Measurements from ENCODE around the gene NCOA1. TPM values are rescaled to one million over a fixed set of nuclear protein-coding genes. Genes with fewer than 3 reads are reported as not detected.
"Not testable (repeated sequence)": the region's sequence is repeated elsewhere in the genome, so short reads cannot be mapped to it uniquely, and the experiment has no call there.

NCOA1 gene
- total and polyA plus RNA-seq, 7 experiments from 2014 or later = 13.2 to 72.8 (median 43.0) TPM

GRCh38 chr2:24678066-24678465 is 187.0 kb downstream of the NCOA1 start:
- intact Hi-C loops (cut with micrococcal nuclease); DNase-seq; H3K4me1 Mint-ChIP-seq; H3K4me3 ChIP-seq (ENCODE audit: low read length); H3K9me3 Mint-ChIP-seq; H3K27ac Mint-ChIP-seq; H3K4me3 Mint-ChIP-seq; H3K27me3 Mint-ChIP-seq; ATAC-seq; CTCF ChIA-PET; H3K27ac ChIP-seq (ENCODE audit: low read depth, low read length); H3K4me1 ChIP-seq (ENCODE audit: control insufficient read depth in 2 of 2, insufficient read depth in 2 of 2, low read length in 2 of 2); H3K9me3 ChIP-seq (ENCODE audit: control insufficient read depth in 2 of 3, low read length in 3 of 3); H3K36me3 ChIP-seq (ENCODE audit: control insufficient read depth in 2 of 3, insufficient read depth in 3 of 3, low read length in 3 of 3); POLR2A ChIA-PET; H3K27me3 ChIP-seq (ENCODE audit: control insufficient read depth in 2 of 2, insufficient read depth in 2 of 2, low read length in 2 of 2): not testable (repeated sequence)
- H3K36me3 Mint-ChIP-seq = peaks cover 9 to 59% (median 44%) of the 10 kb centered on the region in 5 donors

- CTCF ChIA-PET = no interaction called here
- intact Hi-C loops (cut with micrococcal nuclease) = no loop called here
- Mint-ChIP-seq H3K36me3 (peaks cover 5 to 62% (median 36%) of the 10 kb centered on the region in 5 donors), H3K4me3 (no peak overlapping the region), H3K27ac (no peak overlapping the region), H3K9me3 (peaks cover 0 to 3% (median 0%) of the 10 kb centered on the region in 11 donors), H3K4me1 (peaks cover 0 to 6% (median 0%) of the 10 kb centered on the region in 7 donors), H3K27me3 (no peaks in the 10 kb centered on the region)
- no peak overlapping the region for H3K27ac ChIP-seq (ENCODE audit: low read depth, low read length)
- POLR2A ChIA-PET = interaction anchor here (0.6 kb wide), 1 partner anchor 66 kb away, joined by 3 read pairs; no protein-coding TSS in a partner anchor
- no peak overlapping the region for H3K4me3 ChIP-seq (ENCODE audit: low read length)
- no peaks in the 10 kb centered on the region for H3K9me3 ChIP-seq (ENCODE audit: control insufficient read depth in 2 of 3, low read length in 3 of 3)
- H3K36me3 ChIP-seq (ENCODE audit: control insufficient read depth in 2 of 3, insufficient read depth in 3 of 3, low read length in 3 of 3) = peaks cover 0 to 4% (median 0%) of the 10 kb centered on the region in 3 experiments
- no peaks in the 10 kb centered on the region for H3K4me1 ChIP-seq (ENCODE audit: control insufficient read depth in 2 of 2, insufficient read depth in 2 of 2, low read length in 2 of 2)
- no peak for ATAC-seq
- H3K27me3 ChIP-seq (ENCODE audit: control insufficient read depth in 2 of 2, insufficient read depth in 2 of 2, low read length in 2 of 2) = no peaks in the 10 kb centered on the region
- DNase-seq = no peak
These were observed 189.1 kb downstream of the NCOA1 start for GRCh38 chr2:24680196-24680595.

GRCh38 chr2:24682304-24682703 is 191.2 kb downstream of the NCOA1 start:
- H3K36me3 Mint-ChIP-seq = peaks cover 5 to 61% (median 36%) of the 10 kb centered on the region in 5 donors
- no peak for DNase-seq

GRCh38 chr2:24683408-24683807 is 192.4 kb downstream of the NCOA1 start:
- Histone ChIP-seq H3K27ac (ENCODE audit: low read depth, low read length) (no peak overlapping the region), H3K36me3 (ENCODE audit: control insufficient read depth in 2 of 3, insufficient read depth in 3 of 3, low read length in 3 of 3) (peaks cover 0 to 4% (median 0%) of the 10 kb centered on the region in 3 experiments), H3K4me3 (ENCODE audit: low read length) (no peak overlapping the region), H3K4me1 (ENCODE audit: control insufficient read depth in 2 of 2, insufficient read depth in 2 of 2, low read length in 2 of 2) (no peaks in the 10 kb centered on the region), H3K9me3 (ENCODE audit: control insufficient read depth in 2 of 3, low read length in 3 of 3) (no peaks in the 10 kb centered on the region), H3K27me3 (ENCODE audit: control insufficient read depth in 2 of 2, insufficient read depth in 2 of 2, low read length in 2 of 2) (no peaks in the 10 kb centered on the region)
- DNase-seq (no peak), ATAC-seq (no peak)
- H3K9me3 Mint-ChIP-seq = no peaks in the 10 kb centered on the region
- H3K4me3 Mint-ChIP-seq = no peak overlapping the region
- intact Hi-C loops (cut with micrococcal nuclease) = no loop called here
- H3K27me3 Mint-ChIP-seq = no peaks in the 10 kb centered on the region
- H3K27ac Mint-ChIP-seq = peak overlapping the region in 1 of 9 donors; percentile 17
- H3K36me3 Mint-ChIP-seq = peaks cover 8 to 61% (median 37%) of the 10 kb centered on the region in 5 donors
- POLR2A ChIA-PET = no interaction called here
- CTCF ChIA-PET = interaction anchor here (0.6 kb wide), 1 partner anchor 20 kb away, joined by 3 read pairs; no protein-coding TSS in a partner anchor
- peaks cover 0 to 7% (median 5%) of the 10 kb centered on the region in 7 donors for H3K4me1 Mint-ChIP-seq

More at GRCh38 chr2:24682304-24682703, 191.2 kb downstream of the NCOA1 start:
- ChIA-PET POLR2A (no interaction called here), CTCF (no interaction called here)
- no peak for ATAC-seq
- Histone ChIP-seq H3K4me1 (ENCODE audit: control insufficient read depth in 2 of 2, insufficient read depth in 2 of 2, low read length in 2 of 2) (no peaks in the 10 kb centered on the region), H3K27ac (ENCODE audit: low read depth, low read length) (no peak overlapping the region), H3K27me3 (ENCODE audit: control insufficient read depth in 2 of 2, insufficient read depth in 2 of 2, low read length in 2 of 2) (no peaks in the 10 kb centered on the region), H3K9me3 (ENCODE audit: control insufficient read depth in 2 of 3, low read length in 3 of 3) (no peaks in the 10 kb centered on the region), H3K36me3 (ENCODE audit: control insufficient read depth in 2 of 3, insufficient read depth in 3 of 3, low read length in 3 of 3) (peaks cover 0 to 4% (median 0%) of the 10 kb centered on the region in 3 experiments), H3K4me3 (ENCODE audit: low read length) (no peak overlapping the region)
- Mint-ChIP-seq H3K4me1 (peaks cover 0 to 7% (median 4%) of the 10 kb centered on the region in 7 donors), H3K27me3 (no peaks in the 10 kb centered on the region), H3K27ac (no peak overlapping the region), H3K4me3 (no peak overlapping the region), H3K9me3 (peaks cover 0 to 3% (median 0%) of the 10 kb centered on the region in 11 donors)
- intact Hi-C loops (cut with micrococcal nuclease) = no loop called here

- intact Hi-C loops (cut with micrococcal nuclease) = no loop called here
- CTCF ChIA-PET = no interaction called here
- Mint-ChIP-seq H3K4me3 (no peak overlapping the region), H3K27ac (no peak overlapping the region), H3K36me3 (peaks cover 3 to 49% (median 35%) of the 10 kb centered on the region in 5 donors), H3K4me1 (peaks cover 0 to 6% (median 5%) of the 10 kb centered on the region in 7 donors), H3K9me3 (no peaks in the 10 kb centered on the region), H3K27me3 (no peaks in the 10 kb centered on the region)
- ATAC-seq (no peak), DNase-seq (no peak)
- POLR2A ChIA-PET = no interaction called here
- Histone ChIP-seq H3K4me3 (ENCODE audit: low read length) (no peak overlapping the region), H3K36me3 (ENCODE audit: control insufficient read depth in 2 of 3, insufficient read depth in 3 of 3, low read length in 3 of 3) (peaks cover 0 to 13% (median 0%) of the 10 kb centered on the region in 3 experiments), H3K27me3 (ENCODE audit: control insufficient read depth in 2 of 2, insufficient read depth in 2 of 2, low read length in 2 of 2) (no peaks in the 10 kb centered on the region), H3K4me1 (ENCODE audit: control insufficient read depth in 2 of 2, insufficient read depth in 2 of 2, low read length in 2 of 2) (no peaks in the 10 kb centered on the region), H3K9me3 (ENCODE audit: control insufficient read depth in 2 of 3, low read length in 3 of 3) (no peaks in the 10 kb centered on the region), H3K27ac (ENCODE audit: low read depth, low read length) (no peak overlapping the region)
These were observed 199.5 kb downstream of the NCOA1 start for GRCh38 chr2:24690524-24690923.

GRCh38 chr2:24691806-24692205 is 200.8 kb downstream of the NCOA1 start:
- DNase-seq (no peak), ATAC-seq (no peak)
- Histone ChIP-seq H3K27ac (ENCODE audit: low read depth, low read length) (no peak overlapping the region), H3K4me1 (ENCODE audit: control insufficient read depth in 2 of 2, insufficient read depth in 2 of 2, low read length in 2 of 2) (no peaks in the 10 kb centered on the region), H3K36me3 (ENCODE audit: control insufficient read depth in 2 of 3, insufficient read depth in 3 of 3, low read length in 3 of 3) (peaks cover 0 to 13% (median 0%) of the 10 kb centered on the region in 3 experiments), H3K4me3 (ENCODE audit: low read length) (no peak overlapping the region), H3K27me3 (ENCODE audit: control insufficient read depth in 2 of 2, insufficient read depth in 2 of 2, low read length in 2 of 2) (no peaks in the 10 kb centered on the region), H3K9me3 (ENCODE audit: control insufficient read depth in 2 of 3, low read length in 3 of 3) (no peaks in the 10 kb centered on the region)
- H3K4me3 Mint-ChIP-seq = no peak overlapping the region
- POLR2A ChIA-PET = no interaction called here
- CTCF ChIA-PET = no interaction called here
- peaks cover 0 to 6% (median 4%) of the 10 kb centered on the region in 7 donors for H3K4me1 Mint-ChIP-seq
- no peaks in the 10 kb centered on the region for H3K9me3 Mint-ChIP-seq
- intact Hi-C loops (cut with micrococcal nuclease) = no loop called here
- H3K27me3 Mint-ChIP-seq = no peaks in the 10 kb centered on the region
- no peak overlapping the region for H3K27ac Mint-ChIP-seq
- peaks cover 3 to 51% (median 30%) of the 10 kb centered on the region in 5 donors for H3K36me3 Mint-ChIP-seq

- Histone ChIP-seq H3K36me3 (ENCODE audit: control insufficient read depth in 2 of 3, insufficient read depth in 3 of 3, low read length in 3 of 3) (peaks cover 0 to 7% (median 6%) of the 10 kb centered on the region in 3 experiments), H3K4me3 (ENCODE audit: low read length) (no peak overlapping the region), H3K4me1 (ENCODE audit: control insufficient read depth in 2 of 2, insufficient read depth in 2 of 2, low read length in 2 of 2) (no peaks in the 10 kb centered on the region), H3K27ac (ENCODE audit: low read depth, low read length) (no peak overlapping the region), H3K9me3 (ENCODE audit: control insufficient read depth in 2 of 3, low read length in 3 of 3) (no peaks in the 10 kb centered on the region), H3K27me3 (ENCODE audit: control insufficient read depth in 2 of 2, insufficient read depth in 2 of 2, low read length in 2 of 2) (no peaks in the 10 kb centered on the region)
- Mint-ChIP-seq H3K36me3 (peaks cover 3 to 37% (median 21%) of the 10 kb centered on the region in 5 donors), H3K4me3 (no peak overlapping the region), H3K27ac (no peak overlapping the region), H3K9me3 (no peaks in the 10 kb centered on the region), H3K4me1 (peaks cover 0 to 5% (median 0%) of the 10 kb centered on the region in 7 donors), H3K27me3 (no peaks in the 10 kb centered on the region)
- POLR2A ChIA-PET = no interaction called here
- DNase-seq (no peak), ATAC-seq (no peak)
- CTCF ChIA-PET = no interaction called here
- intact Hi-C loops (cut with micrococcal nuclease) = no loop called here
These were observed 206.7 kb downstream of the NCOA1 start for GRCh38 chr2:24697792-24698191.

All from naive thymus-derived CD4-positive, alpha-beta T cell (primary cell).